ENCODE results near the gene EMILIN3.

EMILIN3 gene

GRCh38 chr20:41366546-41367392 lies at the start of gene EMILIN3:
Gene EMILIN3 (minus strand): TSS chr20:41366818. CDS start chr20:41366634, 184 bp downstream.
- DNase-seq (ENCODE audit: low spot score), result no peak

DNA sequence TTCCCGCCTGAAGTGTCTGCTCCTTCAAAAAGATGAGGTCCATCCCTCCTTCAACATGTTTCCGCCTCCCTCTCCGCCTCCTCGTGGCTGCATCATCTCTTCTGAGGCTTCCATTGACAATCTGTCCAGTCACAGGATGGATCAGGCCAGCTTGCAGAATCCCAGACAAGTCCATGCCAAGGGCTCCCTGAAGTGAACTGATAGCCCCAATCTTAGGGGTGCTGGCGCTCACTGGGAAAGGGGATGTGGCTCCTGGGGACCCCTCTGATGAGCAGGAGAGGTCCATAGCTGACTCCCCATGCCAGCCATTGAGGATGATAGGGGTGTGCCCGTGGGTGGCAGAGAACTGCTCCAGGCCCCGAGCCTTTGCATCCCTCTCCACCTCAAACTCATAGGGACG lies 48.6 kb upstream of the EMILIN3 start:
- no peak for DNase-seq (ENCODE audit: low spot score)

DNA sequence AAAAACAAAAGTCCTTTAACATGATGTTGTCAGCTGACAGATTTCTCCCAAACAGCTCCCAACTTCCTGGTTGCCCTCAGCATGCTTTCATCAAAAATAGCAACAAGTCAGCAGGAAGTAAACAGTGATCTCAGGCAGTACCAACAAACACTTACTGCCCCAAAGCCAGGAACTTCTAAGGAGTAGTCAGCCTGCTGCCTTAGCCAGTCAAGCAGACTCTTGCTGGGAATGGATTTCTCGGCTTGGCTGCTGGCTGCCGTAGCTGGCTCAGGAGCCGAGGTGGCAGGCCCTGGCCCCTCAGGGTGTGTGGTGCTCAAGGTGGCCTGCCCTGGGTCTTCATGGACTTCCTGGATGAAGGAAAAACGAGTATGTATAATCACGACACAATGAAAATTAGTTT lies 46.6 kb upstream of the EMILIN3 start:
- DNase-seq (ENCODE audit: low spot score), result no peak

DNA sequence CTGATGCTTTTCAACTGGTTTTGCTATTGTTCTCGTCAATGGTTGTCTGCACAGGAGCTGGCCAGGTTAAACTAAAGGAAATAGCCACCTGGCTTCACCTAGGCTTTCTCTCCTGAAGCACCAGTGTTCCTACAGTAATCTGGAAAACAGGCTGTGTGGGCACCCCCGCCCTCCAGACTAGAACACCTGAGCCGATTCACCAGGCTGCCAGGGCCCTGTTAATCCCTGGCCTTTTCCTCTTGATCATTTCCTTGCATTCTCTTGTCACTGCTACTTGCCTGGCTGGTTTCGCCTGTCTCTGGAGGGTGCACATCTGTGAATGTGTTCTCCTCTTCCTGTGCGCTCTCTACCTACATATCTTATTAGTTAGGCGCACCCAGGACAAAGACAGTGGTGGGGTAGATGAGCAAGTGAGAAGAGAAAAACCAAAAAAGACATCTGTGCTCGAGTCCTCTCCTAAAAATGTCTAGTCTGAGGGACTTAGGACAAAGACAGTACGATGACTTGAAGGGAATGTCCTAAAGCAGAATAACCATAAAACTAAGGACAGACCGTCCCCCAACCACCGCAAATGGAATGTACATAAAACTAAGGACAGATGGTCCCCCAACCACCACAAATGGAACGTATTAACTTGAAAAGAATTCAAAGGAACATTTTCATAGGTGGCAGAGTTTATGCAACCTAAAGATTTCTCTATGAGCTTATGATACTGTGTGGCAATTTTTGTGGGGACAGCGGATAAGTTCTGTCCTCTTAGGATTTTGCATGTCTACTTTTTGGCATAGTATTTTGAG lies 45.9 kb upstream of the EMILIN3 start:
- no peak for DNase-seq (ENCODE audit: low spot score)

GRCh38 chr20:41411391-41411847 lies 44.8 kb upstream of the EMILIN3 start:
- peak; percentile 11 for DNase-seq (ENCODE audit: low spot score)

DNA sequence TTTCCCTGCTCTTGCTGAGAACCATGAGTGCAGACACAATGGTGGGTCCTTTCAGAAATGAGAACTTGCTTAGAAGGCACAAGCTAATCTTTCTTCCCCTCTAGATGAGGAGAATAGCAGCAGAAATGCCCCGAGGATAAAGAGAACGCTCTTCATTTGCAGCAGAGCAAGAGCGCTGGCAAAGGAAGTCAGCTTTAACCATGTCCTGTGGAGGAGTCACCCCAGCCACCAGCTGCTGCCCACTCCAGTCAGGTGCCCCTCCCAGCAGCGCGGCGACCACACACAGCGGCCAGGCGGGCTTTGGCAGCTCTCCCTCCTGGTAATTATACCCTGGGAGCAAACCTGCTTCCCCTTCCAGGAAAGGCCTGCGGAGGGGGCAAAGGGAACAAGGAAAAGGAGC lies 42.4 kb upstream of the EMILIN3 start:
- DNase-seq (ENCODE audit: low spot score), result no peak

DNA sequence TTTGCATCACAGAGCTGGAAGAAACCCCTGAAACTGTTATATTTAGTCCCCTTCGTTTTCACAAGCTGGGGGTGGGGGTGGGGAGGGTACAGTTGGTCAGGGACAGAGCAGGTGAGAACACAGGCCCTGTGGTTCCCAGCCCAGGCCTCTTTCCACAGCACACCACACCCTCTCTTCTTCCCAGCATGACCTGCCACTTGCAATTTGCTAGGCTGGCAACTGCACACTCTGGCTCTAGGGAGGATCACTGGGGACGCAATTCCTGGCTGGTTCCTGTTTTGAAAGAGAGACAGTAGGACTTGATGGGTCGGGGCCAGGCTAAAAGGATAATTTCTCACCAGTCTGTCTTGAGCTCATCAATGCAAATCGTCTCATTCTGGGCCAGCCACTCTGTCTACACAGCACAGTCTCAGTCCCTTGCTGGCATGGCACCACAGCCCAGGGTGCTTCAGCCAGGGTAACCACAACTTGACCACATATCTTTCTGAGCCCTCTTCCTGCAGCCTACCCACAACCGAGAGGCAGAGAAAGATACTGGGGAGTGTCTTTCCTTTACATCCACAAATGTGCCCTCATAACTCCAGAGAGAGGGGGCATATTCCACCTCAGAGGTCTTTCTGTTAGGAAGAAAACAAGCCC lies 41.7 kb upstream of the EMILIN3 start:
- no peak for DNase-seq (ENCODE audit: low spot score)

DNA sequence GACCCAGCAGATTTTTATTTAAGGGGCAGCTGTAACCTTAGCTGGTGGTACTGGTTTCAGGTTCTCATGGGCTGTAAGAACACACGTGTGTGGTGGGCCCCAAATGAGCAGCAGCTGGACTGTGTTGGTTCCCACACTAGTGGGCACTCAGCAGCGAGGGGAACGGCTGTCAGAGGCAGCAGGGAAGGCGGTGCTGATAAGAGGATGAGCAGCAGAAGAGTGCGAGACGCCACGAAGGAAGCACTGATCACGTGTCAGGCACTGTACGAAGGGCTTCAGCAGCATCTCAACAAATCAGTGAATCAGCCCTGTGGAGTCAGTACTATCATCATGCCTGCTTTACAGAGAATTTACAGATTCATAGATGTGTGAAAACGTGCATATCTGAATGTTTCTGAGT lies 41.0 kb upstream of the EMILIN3 start:
- no peak for DNase-seq (ENCODE audit: low spot score)

DNA sequence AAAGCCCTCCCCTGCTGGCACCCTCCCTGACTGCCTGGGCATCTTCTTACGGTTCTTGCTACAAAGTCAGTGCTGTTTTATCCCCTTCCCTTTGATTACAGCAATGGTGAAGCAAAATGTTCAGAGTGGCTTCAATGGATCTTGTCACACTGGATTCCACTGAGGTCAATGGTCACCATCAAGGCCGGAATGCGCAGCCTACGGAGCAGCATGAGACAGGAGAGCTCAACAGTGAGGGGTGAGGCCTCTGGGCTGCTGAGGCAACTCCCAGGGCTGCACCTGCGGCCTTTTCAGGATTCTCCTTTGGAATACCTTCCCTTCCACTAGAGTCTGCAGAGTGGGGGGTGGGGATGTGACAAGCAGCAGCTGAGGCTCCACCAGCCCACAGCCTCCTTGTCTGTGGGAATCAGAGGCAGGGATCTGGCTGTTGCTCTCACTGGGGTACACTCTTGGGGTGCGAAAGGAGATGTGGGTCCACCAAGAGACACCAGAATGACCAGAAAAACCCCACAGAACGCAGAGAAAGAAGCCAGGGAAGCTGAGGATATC lies 40.4 kb upstream of the EMILIN3 start:
- DNase-seq (ENCODE audit: low spot score), result no peak

- no peak for DNase-seq (ENCODE audit: low spot score)
Observed at GRCh38 chr20:41406353-41406752, 39.7 kb upstream of the EMILIN3 start.

DNA sequence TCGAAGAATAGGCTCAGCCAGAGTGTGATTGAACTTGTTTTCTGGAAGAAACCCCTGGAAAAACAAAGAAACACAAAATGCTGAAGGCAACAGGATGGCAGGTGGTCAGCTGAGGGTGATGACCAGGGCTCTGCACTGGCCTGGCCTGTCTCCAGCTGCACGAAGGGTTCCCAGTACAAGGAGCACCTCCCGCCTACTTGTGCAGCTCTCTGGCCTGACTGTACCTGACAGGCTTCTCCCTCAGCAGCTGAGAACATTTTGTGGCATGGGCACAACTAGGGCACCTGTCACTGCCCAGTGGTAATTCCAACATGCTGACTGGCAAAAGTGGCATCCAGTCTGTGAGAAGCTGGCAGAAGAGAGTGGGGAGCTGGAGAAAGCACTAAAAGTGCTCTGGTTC lies 38.8 kb upstream of the EMILIN3 start:
- no peak for DNase-seq (ENCODE audit: low spot score)

- no peak for DNase-seq (ENCODE audit: low spot score)
Observed at GRCh38 chr20:41403604-41404003, 37.0 kb upstream of the EMILIN3 start.

- DNase-seq (ENCODE audit: low spot score), result no peak
Observed at GRCh38 chr20:41398408-41398807, 31.8 kb upstream of the EMILIN3 start.

DNA sequence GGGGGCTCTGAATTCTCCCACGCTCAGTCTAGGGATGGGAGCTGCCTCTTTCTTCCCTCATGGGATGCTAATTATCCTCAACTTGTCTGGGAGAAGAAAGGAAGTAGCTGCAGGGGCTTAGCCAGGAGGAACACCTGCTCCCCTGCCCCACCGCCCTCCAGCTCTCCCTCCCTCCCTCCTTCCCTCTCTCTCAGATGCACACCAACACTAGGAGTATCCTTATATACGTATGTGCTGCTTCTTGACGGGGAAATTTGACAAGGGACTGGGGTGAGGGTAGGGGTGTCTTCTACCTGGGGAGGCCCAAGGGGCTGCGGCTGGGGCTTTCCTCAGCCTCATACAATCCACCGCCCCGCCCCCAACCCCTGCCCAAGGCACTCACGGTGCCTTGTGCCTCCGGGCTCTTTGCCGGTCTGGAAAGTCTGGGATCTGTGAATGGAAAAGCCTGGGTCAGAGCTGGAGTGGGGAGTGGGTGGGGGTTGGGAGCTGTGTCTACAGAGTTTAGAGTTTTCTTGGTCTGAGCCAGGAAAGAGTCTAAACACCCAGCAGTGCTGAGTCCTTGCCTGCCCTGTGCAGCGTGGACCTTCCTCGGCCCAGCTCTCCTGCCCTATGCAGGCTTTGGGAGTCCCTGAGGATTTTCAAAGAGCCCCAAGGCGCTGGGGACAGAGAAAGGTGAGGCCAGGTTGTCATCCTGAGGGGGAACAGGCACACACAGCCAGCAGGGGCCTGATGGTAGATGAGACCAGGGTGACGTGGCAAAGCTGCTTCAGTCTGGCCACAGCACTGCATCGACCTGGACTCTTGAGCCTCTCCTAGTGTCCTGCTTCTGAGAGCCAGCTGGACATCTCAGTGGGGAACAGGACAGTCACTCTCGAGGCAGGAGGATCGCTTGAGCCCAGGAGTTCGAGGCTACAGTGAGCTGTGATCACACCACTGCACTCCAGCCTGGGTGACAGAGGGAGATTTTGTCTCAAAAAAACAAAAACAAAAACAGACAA lies 29.3 kb upstream of the EMILIN3 start:
- no peak for DNase-seq (ENCODE audit: low spot score)

GRCh38 chr20:41394931-41395666 lies 28.5 kb upstream of the EMILIN3 start:
- no peak for DNase-seq (ENCODE audit: low spot score)

DNA sequence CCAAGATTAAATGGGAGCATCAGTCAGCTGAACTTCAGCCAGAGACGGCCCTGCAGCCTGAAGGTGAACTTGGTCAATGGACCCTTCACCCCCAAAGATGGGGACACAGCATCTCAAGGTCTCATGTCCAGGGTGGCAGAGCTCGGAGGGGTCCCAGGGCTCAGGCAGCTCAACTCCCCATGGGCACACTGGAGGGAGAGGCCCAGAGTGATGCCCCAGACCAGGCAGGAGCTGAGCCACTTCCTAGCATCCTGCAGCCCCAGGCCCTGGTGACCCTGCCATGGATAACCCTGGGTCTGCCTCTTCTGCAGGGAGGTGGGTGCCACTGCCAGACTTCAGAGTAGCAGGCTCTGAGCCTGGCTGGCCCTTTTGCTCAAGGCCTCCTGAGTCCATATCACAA lies 27.5 kb upstream of the EMILIN3 start:
- no peak for DNase-seq (ENCODE audit: low spot score)

- DNase-seq (ENCODE audit: low spot score), result no peak
Observed at GRCh38 chr20:41393705-41394066, 27.1 kb upstream of the EMILIN3 start.

- DNase-seq (ENCODE audit: low spot score), result no peak
Observed at GRCh38 chr20:41392871-41393704, 26.5 kb upstream of the EMILIN3 start.

- no peak for DNase-seq (ENCODE audit: low spot score)
Observed at GRCh38 chr20:41392295-41392694, 25.7 kb upstream of the EMILIN3 start.

DNA sequence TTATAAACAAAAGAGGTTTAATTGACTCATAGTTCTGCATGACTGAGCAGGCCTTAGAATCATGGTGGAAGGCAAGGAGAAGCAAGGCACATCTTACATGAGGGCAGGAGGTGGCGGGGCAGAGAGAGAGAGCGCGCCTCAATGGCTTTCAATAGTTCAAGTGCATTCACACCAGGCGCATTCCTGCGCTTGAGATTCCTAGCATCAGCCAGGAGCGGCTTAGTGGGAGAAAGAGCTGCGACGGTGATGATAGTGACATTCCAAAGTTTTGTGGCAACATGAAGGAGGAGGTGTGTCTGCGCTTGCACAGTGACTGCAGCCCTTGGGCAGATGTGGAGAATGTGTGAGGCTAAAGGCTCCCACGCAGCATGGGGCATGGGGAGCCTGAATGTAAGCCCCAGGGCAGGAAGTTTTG lies 25.0 kb upstream of the EMILIN3 start:
- no peak for DNase-seq (ENCODE audit: low spot score)
